ENCODE results near the gene TUBGCP2.

GRCh38 chr10:133332936-133333699, 24.4 kb upstream of the TUBGCP2 start:
- TF ChIP-seq EZH2 (IDR thresholded peaks at IDR 0.05) (no peak), POLR2AphosphoS5 (IDR thresholded peaks at IDR 0.05; ENCODE audit: borderline replicate concordance, low read depth, low read length) (no peak), FOXP2 (optimal IDR thresholded peaks at IDR 0.05; ENCODE audit: control extremely low read depth, extremely low read length, insufficient read depth) (no peak)

Data from SK-N-MC (cell line).